GM19463 (cell line): Measurements from ENCODE around the gene SMPDL3B.
"Not testable (repeated sequence)": the region's sequence is repeated elsewhere in the genome, so short reads cannot be mapped to it uniquely, and the experiment has no call there.

ENCODE experiments used
- ATAC-seq: cut with Tn5 transposase; IDR thresholded peaks from one replicate; pipeline ENCODE4 v1.9.1; 2021; ENCODE audit warnings: mild to moderate bottlenecking, moderate library complexity; ENCODE audit not compliant: unreplicated experiment

Gene SMPDL3B

DNA sequence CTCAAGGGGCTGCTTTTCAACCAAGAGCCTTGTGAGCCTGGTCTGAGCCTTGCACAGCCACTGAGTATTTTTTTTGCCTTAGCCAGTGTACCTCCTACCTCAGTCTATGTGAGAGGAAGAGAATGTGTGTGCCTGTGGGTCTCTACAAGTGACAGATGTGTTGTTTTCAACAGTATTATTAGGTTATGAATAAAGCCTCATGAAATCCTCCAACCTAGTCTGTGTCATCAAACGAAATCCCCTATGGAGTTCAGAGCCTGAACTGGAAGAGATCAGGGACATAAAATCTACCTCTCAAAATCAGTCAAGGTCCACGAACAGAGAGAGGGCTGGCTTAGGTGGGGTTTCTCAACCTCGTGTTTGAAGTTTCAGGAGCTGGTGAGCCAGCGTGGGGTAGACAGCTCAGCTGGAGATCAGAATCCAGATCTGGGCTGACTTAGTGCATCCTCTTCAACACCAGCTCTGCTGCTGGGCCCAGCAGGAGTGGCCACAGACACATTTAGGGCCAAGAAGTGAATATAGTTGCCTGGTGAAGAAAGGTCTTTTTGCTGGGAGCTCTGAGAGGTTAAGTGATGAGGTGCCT, 33.2 kb downstream of the SMPDL3B start:
- no peak for ATAC-seq

DNA sequence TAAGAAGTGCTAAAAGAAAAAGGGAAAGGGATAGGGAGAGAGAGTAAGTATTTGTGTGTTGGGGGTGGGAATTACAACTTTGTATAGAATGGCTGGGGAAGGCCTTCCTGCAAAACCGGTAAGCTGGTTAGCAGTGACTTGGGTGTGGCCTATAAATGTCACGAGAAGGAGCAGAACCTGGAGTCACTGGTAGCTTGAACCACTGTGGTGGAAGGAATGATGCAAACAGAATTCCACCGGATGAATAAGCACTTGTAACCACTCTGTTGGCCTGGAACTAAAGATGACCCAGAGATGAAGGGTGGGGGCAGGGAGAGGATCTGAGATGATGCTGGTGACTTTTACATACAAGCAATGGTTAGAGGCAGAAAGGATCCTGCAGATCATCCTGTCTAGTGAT, 33.9 kb downstream of the SMPDL3B start:
- no peak for ATAC-seq

DNA sequence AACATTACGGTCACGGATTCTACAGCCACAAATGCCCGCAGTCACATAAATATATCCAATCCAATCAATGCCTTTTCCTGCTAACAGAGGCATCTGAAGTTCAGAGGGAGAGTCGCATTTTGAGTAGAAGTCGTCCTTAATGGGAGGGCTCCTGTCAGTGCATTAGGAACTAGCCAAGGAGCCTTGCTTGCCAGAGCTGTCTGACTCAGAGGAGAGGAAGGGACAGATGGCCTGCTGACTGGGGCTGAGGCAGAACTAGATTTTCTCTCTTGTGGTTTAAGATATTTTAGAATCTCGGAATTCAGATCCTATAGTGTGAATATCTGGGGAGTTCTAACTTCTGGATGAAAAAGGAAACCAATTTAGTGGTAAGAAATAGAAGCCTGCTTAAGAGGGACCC, 35.6 kb downstream of the SMPDL3B start:
- no peak for ATAC-seq

DNA sequence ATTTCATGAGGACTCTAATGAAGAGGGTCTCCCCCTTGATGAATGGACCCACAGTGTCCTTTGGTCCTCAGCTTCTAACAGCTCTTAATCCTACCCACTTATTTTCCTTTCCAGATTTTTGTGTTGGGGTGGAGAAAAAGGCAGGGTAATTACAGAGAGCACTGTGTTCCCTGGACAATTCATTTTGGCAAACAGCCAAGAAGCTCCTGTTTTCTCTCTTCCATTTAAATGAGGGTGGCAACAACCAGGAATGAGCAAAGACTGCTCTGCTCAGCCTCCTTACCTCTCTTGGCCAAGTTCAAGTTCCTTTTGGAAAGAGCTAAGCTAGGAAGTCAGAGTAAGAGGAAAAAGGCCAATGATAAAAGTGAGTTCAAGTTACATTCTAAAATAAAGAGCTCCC, 36.9 kb downstream of the SMPDL3B start:
- no peak for ATAC-seq

DNA sequence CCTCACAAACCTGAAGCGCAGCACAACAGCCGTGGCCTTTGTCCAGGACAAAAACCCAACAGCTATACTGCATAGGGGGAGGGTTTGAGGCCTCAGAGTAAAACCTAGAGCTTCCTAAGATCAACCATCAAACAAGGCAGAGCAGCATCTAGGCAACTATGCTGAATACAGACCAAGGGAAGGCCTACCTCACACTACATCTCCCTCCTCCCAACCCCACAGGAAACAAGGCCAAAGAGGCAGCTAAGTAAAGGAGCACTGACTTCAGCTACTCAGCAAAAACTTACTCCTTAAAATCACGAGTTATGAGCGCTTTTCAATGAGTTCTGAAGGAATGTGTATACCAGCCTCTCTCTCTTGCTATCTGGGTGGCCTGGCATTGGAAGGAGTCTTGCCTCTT, 37.3 kb downstream of the SMPDL3B start:
- no peak for ATAC-seq

DNA sequence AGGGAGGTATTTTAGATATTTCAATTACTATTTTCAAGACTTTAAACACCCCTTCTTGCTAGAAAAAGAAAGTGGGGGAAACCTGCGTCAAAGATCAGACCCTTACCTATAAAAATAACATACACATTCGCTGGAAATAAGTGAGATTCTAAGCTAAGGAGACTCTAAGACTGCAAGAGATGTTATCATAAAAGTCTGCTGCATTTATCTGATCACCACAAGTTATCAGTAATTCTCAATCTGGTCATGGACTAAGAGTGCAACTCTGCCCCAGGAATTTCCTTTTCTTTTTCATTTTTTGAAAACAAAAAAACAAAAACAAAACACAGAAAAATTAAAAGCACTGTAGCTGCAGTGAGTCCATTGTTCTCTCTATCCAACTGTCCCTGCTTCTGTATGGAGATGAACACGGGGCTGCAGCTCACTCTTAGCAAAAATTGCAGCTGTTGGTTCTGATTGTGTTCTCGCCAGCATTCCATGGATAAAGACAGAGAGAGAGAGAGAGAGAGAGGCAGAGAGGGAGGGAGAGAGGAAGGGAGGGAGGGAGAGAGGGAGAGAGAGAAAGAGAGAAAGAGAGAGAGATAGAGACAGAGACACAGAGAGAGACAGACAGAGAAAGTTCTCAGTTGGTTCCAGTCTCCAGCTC, 39.1 kb downstream of the SMPDL3B start:
- ATAC-seq: no peak

DNA sequence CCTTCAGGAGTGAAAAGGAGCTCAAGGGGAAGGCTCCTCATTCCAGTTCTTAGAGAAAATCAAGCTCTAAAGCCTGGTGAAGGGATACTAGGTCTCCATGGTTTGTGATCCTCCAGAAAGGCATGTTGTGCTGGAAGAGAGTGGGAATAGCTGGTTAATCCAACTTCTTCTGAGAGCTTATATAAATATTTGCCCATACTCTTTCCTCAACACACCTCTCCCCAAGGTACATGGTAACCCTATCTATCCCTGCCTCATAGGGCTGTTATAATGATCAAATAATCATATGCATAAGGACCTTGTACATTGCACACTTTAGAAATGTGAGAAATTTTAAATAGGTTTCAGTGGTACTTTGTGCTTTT, 39.6 kb downstream of the SMPDL3B start:
- no peak for ATAC-seq

DNA sequence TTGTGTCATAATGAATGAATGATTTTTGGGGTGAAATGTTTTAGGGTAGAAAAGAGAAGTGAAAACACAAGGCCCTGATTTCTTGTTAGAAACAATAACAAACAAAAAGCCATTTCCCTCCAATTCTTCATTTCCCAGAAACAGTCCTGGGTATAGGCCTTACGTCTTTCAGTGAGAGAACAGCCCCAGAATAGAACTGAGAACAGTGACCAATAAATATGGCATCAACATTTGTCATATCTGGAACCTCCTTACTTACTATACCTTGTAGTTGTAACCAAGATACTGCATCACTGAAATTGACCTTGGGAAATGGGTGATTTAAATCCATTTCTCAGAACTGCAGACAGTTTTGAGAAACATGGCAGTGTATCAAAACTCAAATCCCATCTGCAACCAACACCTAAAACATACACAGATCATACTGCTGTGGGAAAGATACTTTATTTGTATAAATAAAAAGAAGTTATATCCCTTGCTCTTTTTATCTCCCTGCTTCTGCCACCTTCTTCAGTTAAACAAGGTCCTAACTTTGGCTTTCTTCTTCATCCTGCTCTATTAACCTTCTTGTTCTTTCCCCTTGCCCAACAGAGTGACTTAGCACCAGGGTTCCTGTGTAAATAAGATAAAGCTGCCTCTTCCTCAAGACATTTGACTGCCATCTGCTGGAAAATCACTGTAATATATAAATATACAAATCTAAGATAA, 44.5 kb downstream of the SMPDL3B start:
- ATAC-seq: no peak

DNA sequence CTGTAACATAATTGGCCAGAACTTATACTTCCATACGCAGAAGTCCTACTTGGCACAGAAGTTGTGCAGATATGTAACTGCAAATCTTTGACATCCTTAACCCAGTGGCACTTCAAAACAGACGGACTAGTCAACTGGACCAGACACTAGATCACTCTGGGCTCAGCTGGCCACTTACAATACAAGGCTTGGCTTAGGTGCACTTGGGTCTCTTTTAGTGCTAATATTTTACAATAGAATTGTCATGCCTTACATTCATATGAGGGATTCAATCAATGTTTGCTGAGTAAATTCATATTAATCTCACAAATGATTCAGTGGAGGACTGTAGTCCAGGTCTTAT, 45.0 kb downstream of the SMPDL3B start:
- ATAC-seq: no peak

DNA sequence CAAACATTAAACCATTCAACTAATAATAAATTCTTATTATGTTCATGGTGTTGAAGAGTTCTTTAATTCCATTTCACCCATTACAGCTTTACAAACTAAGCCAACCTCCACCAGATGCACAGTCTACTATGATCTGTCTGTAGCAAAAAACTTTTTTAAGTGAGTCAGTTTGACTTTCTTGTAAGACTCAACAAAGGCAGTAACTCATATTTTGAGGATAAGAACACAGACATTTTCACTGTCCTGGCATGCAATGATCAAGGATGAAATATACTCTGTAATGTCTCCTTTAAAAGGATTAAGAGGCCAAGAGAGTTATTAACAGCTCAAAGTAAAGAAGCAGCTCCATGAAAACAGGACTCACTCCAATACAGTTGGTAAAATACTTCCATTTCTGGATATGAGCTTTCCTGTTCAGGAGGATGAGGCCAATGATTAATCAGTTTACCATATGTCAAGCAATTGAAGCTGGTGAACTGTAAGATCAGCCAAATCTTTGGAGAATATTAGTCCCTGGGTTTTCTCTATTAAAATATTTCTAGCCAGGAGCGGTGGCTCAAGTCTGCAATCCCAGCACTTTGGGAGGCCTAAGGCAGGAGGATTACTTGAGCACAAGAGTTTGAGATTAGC, 45.5 kb downstream of the SMPDL3B start:
- no peak for ATAC-seq

DNA sequence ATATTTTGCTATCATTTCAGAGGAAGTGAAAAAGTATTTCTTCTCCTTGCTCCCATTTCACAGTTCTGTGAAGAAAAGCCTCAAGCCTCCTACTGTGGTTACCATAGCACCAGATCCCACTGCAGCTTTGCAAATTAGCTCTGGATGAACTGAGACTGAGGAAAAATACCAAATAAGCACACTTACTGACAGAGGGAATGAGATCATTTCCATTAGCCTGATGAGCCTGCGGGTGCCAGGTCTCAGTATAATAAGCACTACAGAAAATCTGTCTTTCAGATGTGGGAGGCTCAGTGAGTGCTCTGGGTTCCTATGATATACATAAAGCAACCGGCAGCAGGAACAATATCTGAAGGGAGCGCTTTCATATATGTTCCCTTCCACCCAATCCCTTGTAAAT, 46.3 kb downstream of the SMPDL3B start:
- ATAC-seq: no peak

DNA sequence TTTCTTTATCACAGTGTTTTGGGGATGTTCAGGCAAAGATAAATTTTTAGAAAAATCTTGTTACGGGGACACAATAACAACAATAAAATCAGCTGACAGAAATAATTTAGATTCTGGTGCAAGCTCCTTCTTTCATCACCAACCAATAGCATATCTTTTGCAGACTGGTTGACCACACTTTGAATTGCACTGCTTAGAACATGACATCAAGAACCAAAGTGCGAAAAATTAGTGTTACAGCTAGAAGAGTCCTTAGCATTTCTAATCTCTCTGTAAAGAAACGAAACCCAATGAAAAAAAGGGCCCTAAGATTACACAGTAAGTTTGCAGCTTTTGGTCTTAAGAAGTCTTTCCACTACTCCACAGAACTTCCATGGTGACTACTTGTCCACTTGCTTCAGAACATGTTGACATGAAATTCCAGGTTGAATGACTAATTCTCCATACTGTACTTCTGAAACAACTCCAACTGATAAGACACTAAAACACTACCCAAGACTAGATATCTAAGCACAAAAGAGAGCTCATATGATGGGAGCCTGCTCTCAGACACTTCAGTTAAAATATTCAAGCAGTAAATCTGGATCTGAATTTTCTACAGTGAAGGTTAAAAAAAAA, 56.2 kb downstream of the SMPDL3B start:
- ATAC-seq: no peak

DNA sequence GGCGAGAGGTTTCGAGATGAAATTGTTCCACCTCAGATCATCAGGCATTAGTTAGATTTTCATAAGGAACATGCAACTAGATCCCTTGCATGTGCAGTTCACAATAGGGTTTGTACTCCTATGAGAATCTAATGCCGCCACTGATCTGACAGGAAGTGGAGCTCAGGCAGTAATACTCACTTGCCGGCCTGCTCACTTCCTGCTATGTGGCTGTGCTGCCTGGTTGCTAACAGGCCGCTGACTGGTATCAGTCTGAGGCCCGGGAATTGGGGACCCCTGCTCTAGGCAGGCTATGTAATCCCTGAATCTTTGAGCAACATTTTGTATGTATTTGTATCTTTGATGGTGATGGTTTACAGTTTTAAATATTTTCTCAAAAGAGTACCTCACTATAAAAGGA, 57.5 kb downstream of the SMPDL3B start:
- ATAC-seq: no peak

DNA sequence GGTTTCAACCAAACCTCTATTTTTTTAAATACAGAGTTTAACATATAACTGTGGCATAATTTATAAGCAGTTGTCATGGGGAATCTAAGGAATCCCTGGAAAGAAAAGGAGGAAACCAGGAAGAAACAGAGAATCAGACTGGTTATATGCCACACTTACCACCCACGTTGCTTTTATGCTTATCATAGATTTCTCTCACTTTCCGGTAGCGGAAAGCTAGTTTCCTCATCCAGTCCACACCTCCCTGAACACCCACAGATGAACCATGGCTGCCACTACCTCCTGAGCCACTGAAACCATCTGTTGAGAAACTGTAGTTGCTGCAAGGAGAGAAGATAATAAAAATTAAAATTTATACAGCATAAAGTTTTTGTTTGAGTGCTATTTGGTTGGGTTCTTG, 58.4 kb downstream of the SMPDL3B start:
- ATAC-seq: no peak

DNA sequence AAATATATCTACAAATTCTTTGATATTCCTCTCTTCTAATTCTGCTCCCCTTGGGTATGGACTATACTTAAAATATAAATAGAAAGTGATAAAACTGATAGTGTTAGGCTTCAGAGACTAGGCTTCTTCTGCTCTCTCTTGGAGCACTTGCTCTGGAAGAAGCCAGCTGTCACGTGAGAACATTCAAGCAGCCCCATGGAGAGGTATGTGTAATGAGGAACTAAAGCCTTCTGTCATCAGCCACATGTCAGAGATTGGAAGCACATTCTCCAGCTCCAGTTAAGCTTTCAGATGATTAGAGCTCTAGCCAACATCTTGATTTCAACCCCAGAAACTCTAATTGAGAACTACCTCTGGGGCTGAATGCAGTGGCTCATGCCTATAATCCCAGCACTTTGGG, 59.3 kb downstream of the SMPDL3B start:
- ATAC-seq: no peak

DNA sequence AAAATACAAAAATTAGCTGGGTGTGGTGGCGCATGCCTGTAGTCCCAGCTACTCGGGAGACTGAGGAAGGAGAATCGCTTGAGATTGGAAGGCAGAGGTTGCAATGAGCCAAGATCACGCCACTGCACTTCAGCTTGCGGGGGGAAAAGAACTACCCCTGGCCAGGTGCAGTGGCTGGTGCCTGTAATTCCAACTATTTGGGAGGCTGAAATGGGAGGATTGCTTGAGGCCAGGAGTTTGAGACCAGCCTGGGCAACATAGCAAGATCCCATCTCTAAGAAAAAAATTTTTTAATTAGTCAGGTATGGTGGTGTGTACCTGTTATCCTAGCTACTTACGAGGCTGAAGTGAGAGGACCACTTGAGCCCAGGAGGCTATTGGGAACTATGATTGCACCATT, 59.7 kb downstream of the SMPDL3B start:
- ATAC-seq: not testable (repeated sequence)

DNA sequence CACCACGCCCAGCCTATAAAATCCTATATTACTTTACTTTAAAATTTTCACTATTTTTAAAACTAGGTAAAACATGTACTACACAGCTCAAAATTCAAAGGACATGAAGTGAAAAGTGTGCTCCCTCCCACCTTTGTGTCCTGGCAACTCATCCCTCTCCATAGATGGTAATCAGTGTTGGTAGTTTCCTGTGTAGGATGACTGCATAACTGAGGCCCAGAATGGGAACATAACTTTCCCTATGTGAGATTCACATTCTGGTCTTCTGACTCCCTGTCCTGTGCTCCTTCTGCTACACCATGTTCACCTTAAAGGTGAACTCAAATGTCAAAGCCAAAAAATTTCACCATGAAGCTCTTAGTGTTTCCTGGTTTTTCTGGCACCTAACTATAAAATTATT, 64.3 kb downstream of the SMPDL3B start:
- no peak for ATAC-seq

DNA sequence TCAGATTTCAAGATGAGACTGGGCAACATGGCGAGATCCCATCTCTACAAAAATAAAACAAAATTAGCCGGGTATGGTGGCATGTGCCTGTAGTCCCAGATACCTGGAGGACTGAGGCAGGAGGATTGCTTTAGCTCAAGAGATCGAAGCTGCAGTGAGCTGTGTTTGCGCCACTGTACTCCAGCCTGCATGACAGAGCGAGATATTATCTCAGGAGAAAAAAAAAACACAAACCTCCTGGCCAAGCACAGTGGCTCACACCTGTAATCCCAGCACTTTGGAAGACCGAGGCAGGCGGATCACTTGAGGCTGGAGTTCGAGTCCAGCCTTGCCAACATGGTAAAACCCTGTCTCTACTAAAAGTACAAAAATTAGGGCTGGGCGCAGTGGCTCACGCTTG, 67.8 kb downstream of the SMPDL3B start:
- ATAC-seq: no peak

DNA sequence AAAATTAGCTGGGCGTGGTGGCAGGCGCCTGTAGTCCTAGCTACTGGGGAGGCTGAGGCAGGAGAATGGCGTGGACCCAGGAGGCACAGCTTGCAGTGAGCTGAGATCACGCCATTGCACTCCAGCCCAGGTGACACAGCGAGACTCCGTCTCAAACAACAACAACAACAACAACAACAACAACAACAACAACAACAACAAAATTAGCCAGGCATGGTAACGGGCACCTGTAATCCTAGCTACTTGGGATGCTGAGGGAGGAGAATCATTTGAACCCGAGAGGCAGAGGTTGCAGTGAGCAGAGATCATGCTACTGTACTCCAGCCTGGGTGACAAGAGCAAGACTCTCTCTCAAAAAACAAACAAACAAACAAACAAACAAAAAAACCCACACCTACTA, 68.3 kb downstream of the SMPDL3B start:
- ATAC-seq: not testable (repeated sequence)
